Left lung (tissue), 10 donors: Measurements from ENCODE around the gene PFN3. TPM values are rescaled to one million over a fixed set of nuclear protein-coding genes. Genes with fewer than 3 reads are reported as not detected.

ENCODE experiments used
- ATAC-seq: fragments of 200-7000 bp; cut with Tn5 transposase; one replicate; pipeline ENCODE4 v1.9.1; 2020; ENCODE audit warnings: moderate library complexity
- DNase-seq, 4 donors: peaks; one replicate each; pipeline ENCODE4 v3.0.0-alpha.2; 2013 to 2020
- H3K27ac ChIP-seq, 2 donors: fragments of 200-600 bp; sonication (generic) in 1 of 2; one replicate each; pipeline versions ENCODE4 v1.5.0 to v1.8.0; 2020 to 2021
- H3K27me3 ChIP-seq, 2 donors: fragments of 200-600 bp; sonication (generic) in 1 of 2; one replicate each; pipeline versions ENCODE4 v1.5.0 to v1.8.0; 2020 to 2021
- H3K36me3 ChIP-seq, 2 donors: fragments of 200-600 bp; sonication (generic) in 1 of 2; one replicate each; pipeline versions ENCODE4 v1.5.0 to v1.8.0; 2020 to 2021
- H3K4me1 ChIP-seq, 2 donors: fragments of 200-600 bp; one replicate each; pipeline ENCODE4 v1.8.0; 2021
- H3K4me3 ChIP-seq, 2 donors: fragments of 200-600 bp; sonication (generic) in 1 of 2; one replicate each; pipeline versions ENCODE4 v1.5.0 to v1.8.0; 2020 to 2021; ENCODE audit warnings: mild to moderate bottlenecking in 1 of 2
- H3K9me3 ChIP-seq, 2 donors: fragments of 200-600 bp; sonication (generic) in 1 of 2; one replicate each; pipeline versions ENCODE4 v1.5.0 to v1.8.0; 2020 to 2021
- intact Hi-C, 2 donors: fragments of 100-400 bp; cut with DNase I; formaldehyde crosslinking; loops; one replicate each; pipeline versions ENCODE4 v1.11.2 to v1.14.2; 2022
- polyA plus RNA-seq, 6 donors: library from polyadenylated mRNA; unstranded; fragments of 120-200 nt; gene quantifications; one replicate each; pipeline ENCODE4 v1.2.1, GENCODE V29; 2013; ENCODE audit not compliant: insufficient read length in 6 of 6
- total RNA-seq, 2 donors: library from RNA; stranded (reverse); fragmentation: NEBNext Ultra II Directional; extraction: Animal tissue kit (Norgen Biotek cat#: 25700); gene quantifications; one replicate each; pipeline ENCODE4 v1.2.1, GENCODE V29; 2021
- TF ChIP-seq, protein P1 (sequence below), 2 donors: fragments of 200-600 bp; sonication (generic) in 1 of 2; IDR thresholded peaks; one replicate each; pipeline versions ENCODE4 v1.5.0 to v1.8.0; 2021; ENCODE audit warnings: antibody characterized with exemption in 2 of 2
- donor health status: DM: no; HTN: yes; CAD: no.
- donor health status: DM: no; HTN: no; CAD: no.

PFN3 gene
- total and polyA plus RNA-seq, 8 donors: not detected

DNA sequence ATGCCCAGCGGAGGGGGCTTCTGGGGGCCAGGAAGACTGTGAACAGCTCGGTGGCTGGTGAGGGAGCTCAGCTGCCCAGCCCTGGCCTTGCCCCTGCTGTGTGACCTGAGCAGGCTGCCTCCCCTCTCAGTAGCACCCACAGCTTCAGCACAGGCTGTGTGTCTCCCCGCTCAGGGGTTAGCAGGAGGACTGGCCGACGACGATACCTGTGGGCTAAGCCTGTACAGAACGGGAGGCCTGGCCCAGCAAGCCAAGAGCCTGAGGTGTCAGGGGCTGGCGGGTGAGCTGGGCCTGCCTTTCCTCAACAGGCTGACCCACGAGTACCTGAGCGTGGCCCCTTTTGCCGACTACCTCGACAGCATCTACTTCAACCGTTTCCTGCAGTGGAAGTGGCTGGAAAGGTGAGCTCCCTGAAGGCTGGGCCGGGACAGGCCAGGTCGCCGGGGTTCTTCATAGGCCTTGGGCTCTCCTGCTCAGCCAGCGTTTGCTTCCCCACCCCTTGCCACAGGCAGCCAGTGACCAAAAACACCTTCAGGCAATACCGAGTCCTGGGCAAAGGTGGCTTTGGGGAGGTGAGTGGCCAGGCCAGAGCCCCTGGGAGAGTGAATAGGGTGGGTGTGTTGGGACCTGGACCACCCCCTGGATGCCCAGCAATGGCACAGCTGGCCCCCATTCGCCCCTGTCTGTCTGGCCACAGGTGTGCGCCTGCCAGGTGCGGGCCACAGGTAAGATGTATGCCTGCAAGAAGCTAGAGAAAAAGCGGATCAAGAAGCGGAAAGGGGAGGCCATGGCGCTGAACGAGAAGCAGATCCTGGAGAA, 32.6 kb upstream of the PFN3 start:
- Histone ChIP-seq H3K4me1 (peaks cover 0 to 59% of the 10 kb centered on the region in 2 donors), H3K36me3 (peaks cover 0 to 78% of the 10 kb centered on the region in 2 donors)

DNA sequence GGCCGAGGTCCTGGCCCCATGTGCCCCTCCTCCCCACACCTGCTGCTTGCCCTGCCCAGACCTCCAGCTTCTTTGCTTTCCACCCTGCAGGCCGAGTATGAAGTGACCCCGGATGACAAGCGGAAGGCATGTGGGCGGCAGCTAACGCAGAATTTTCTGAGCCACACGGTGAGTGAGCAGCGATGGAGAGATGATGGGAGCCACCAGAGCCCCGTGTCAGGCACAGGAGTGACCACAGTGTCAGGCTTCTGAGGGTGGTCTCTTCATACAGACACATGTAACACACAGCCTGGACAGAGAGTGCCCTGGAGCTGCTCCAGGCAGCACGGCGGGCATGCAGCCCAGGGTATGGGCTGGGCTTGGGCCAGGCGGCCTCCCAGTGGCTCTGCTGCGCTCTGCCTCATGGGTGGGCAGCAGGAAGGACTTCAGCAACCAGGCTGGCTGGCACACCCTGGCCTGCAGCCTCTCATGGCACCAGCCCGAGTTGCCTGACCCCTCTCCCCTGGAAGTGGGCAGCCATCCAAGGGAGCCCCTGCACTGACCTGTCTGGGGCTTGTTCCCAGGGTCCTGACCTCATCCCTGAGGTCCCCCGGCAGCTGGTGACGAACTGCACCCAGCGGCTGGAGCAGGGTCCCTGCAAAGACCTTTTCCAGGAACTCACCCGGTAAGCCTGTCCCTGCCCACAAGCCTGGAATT, 31.8 kb upstream of the PFN3 start:
- Histone ChIP-seq H3K27ac (peak overlapping the region in 1 of 2 donors; percentile 96), H3K4me1 (peaks cover 2 to 66% of the 10 kb centered on the region in 2 donors), H3K27me3 (no peaks in the 10 kb centered on the region), H3K9me3 (no peaks in the 10 kb centered on the region), H3K4me3 (peak overlapping the region in 1 of 2 donors; percentile 18), H3K36me3 (peaks cover 0 to 70% of the 10 kb centered on the region in 2 donors)
- TF ChIP-seq, protein P1, sequence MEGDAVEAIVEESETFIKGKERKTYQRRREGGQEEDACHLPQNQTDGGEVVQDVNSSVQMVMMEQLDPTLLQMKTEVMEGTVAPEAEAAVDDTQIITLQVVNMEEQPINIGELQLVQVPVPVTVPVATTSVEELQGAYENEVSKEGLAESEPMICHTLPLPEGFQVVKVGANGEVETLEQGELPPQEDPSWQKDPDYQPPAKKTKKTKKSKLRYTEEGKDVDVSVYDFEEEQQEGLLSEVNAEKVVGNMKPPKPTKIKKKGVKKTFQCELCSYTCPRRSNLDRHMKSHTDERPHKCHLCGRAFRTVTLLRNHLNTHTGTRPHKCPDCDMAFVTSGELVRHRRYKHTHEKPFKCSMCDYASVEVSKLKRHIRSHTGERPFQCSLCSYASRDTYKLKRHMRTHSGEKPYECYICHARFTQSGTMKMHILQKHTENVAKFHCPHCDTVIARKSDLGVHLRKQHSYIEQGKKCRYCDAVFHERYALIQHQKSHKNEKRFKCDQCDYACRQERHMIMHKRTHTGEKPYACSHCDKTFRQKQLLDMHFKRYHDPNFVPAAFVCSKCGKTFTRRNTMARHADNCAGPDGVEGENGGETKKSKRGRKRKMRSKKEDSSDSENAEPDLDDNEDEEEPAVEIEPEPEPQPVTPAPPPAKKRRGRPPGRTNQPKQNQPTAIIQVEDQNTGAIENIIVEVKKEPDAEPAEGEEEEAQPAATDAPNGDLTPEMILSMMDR (IDR thresholded peaks at IDR 0.05): no peak
- ATAC-seq (no peak), DNase-seq (no peak)
- intact Hi-C loops: no loop called here

More for the DNA sequence above, 32.6 kb upstream of the PFN3 start:
- DNase-seq: no peak
- no peak overlapping the region for H3K4me3 ChIP-seq
- H3K27ac ChIP-seq: peak overlapping the region in 1 of 2 donors; percentile 96
- H3K27me3 ChIP-seq: no peaks in the 10 kb centered on the region
- no peaks in the 10 kb centered on the region for H3K9me3 ChIP-seq
- intact Hi-C loops: no loop called here
- no peak for ATAC-seq
- TF ChIP-seq, protein P1 (IDR thresholded peaks at IDR 0.05): no peak

DNA sequence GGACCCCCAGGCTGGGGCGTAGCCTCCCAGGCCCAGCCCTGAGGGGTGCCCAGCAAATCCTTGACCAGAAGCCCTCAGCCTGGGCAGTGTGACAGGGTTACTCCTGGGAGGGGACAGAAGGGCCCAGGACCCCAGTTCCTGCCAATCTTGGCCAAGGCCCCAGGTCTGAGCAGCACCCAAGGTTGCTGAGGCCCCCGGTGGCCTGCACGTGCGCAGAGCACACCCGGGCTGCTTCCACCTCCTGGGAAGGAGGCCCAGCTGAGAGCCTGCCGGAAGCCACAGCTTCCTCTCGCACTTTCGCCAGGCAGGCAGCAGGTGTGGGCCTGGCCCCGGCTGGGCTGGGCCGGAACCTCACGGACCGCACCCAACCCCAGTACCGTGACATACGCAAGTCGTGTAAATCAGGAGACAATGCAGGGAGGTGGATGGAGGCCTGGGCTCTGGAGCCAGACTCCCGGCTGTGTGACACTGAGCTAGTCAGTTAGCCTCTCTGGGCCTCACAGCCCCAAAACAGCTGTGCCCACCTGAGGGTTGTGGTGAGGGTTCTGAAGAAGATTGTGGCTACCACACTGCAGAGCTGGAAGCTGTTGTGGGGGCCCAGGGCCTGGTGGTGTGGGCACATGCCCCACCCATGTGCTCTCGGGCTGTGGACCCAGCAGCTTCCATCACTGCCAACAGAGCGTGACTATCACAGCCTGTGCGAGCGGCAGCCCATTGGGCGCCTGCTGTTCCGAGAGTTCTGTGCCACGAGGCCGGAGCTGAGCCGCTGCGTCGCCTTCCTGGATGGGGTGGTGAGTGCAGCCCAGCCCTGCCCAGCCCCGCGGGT, 31.1 kb upstream of the PFN3 start:
- Histone ChIP-seq H3K27me3 (no peaks in the 10 kb centered on the region), H3K27ac (peak overlapping the region; percentile 19 to 96), H3K36me3 (peaks cover 0 to 63% of the 10 kb centered on the region in 2 donors), H3K9me3 (no peaks in the 10 kb centered on the region), H3K4me1 (peaks cover 6 to 69% of the 10 kb centered on the region in 2 donors), H3K4me3 (peak overlapping the region in 1 of 2 donors; percentile 18)
- ATAC-seq: no peak
- intact Hi-C loops: no loop called here
- TF ChIP-seq, protein P1 (IDR thresholded peaks at IDR 0.05): no peak
- DNase-seq: peak in 2 of 4 donors; percentile 73 to 94

DNA sequence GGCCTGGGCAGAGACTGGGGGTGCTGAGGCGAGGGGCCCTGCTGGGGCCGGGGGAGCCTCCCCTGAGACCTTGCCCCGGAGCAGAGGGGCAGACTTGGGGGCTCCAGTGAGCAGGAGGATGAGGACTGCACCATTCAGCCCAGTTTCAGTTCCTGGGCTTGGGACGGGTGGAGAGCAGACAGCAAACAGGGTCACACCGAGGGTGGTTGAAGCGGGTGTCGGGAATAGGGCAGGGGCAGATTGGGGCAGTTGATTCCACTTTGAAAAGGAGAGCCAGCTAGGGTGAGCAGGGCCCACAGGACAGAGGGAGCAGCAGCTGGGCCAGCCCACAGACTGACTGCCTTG, 30.5 kb upstream of the PFN3 start:
- H3K27me3 ChIP-seq: no peaks in the 10 kb centered on the region
- TF ChIP-seq, protein P1 (IDR thresholded peaks at IDR 0.05): no peak
- H3K9me3 ChIP-seq: no peaks in the 10 kb centered on the region
- H3K4me3 ChIP-seq: peak overlapping the region in 1 of 2 donors; percentile 18
- DNase-seq (no peak), ATAC-seq (no peak)
- intact Hi-C loops: no loop called here
- H3K27ac ChIP-seq: peak overlapping the region in 1 of 2 donors; percentile 96
- H3K4me1 ChIP-seq: peaks cover 6 to 69% of the 10 kb centered on the region in 2 donors
- peaks cover 0 to 57% of the 10 kb centered on the region in 2 donors for H3K36me3 ChIP-seq
